ENCODE measurements around the gene ODF2L.

Gene ODF2L, protein sequence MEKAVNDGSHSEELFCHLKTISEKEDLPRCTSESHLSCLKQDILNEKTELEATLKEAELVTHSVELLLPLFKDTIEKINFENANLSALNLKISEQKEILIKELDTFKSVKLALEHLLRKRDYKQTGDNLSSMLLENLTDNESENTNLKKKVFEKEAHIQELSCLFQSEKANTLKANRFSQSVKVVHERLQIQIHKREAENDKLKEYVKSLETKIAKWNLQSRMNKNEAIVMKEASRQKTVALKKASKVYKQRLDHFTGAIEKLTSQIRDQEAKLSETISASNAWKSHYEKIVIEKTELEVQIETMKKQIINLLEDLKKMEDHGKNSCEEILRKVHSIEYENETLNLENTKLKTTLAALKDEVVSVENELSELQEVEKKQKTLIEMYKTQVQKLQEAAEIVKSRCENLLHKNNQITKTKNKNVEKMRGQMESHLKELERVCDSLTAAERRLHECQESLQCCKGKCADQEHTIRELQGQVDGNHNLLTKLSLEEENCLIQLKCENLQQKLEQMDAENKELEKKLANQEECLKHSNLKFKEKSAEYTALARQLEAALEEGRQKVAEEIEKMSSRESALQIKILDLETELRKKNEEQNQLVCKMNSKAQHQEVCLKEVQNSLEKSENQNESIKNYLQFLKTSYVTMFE

GRCh38 chr1:86395751-86396497, at the start of gene ODF2L:
ODF2L (minus strand) TSS chr1:86396323; CDS start chr1:86387027, 9,296 bp downstream.
- DNase-seq (ENCODE audit: low read depth, low spot score): peak; percentile 34
- H3K27ac ChIP-seq: peak within 1 kb of the TSS; percentile 72

- no peak overlapping the region for H3K27ac ChIP-seq
These were observed 49.8 kb upstream of the ODF2L start for GRCh38 chr1:86445919-86446318.

DNA sequence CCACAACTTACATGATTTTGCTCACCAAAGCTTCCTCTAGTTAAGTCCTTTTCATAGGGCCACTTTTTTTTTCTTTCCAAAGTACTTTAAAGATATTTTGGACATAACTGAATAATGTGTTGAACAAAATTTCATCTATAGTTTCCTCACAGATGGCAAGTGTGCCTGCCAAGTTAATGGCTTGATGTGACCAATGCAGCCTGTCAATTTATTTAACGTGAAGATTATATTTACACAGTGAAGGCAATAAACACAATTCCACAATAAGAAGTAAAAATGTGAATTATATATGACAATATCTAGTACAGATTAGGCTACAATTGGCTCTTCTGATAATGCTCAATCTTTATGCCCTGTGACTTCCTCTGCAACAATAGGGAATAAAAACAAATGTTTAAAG, 45.9 kb upstream of the ODF2L start:
- DNase-seq (ENCODE audit: low read depth, low spot score): no peak
- H3K27ac ChIP-seq: no peak overlapping the region

More at GRCh38 chr1:86445919-86446318, 49.8 kb upstream of the ODF2L start:
- DNase-seq (ENCODE audit: low read depth, low spot score): no peak

DNA sequence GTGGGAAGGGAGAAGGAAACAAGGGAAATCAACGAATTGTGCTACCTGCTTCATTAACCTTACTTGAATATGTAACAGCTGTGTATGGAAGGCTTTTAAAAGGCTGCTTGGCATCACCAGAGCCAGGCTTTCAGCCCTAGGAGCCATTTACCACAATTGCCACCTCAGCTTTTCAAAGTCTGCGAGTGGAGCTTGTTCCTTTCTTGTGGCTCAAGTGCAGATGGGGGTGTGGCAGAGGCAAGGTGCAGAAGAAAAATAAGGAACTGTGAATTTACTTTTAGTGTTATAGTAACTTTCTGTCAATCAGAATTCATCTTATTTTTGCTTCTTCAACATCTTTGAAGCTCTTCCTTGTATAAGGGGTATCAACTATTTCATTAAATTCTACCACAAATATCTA, 45.5 kb upstream of the ODF2L start:
- no peak for DNase-seq (ENCODE audit: low read depth, low spot score)
- H3K27ac ChIP-seq: no peak overlapping the region

- DNase-seq (ENCODE audit: low read depth, low spot score): no peak
These were observed 39.9 kb upstream of the ODF2L start for GRCh38 chr1:86436041-86436440.

GRCh38 chr1:86435327-86435726, 39.2 kb upstream of the ODF2L start:
- no peak for DNase-seq (ENCODE audit: low read depth, low spot score)
- H3K27ac ChIP-seq: no peak overlapping the region

More at GRCh38 chr1:86436041-86436440, 39.9 kb upstream of the ODF2L start:
- H3K27ac ChIP-seq: no peak overlapping the region

DNA sequence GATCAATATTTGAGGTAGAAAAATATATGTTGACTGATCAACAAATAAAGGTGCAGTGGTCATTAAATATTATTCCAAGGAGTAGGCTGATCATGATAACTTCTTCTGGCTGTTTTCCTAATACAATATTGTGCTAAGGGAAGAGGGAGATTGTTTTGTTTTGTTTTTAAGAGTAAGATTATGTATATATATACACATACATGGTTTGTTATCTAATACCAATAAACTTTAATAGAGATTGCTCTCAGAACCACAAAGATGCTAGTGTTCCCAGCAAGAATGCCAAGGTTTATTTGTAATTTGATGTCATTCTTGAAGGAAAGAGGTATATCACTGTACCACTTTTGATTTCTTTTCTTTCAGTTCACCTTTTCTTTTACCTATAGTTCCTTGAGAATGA, 37.9 kb upstream of the ODF2L start:
- DNase-seq (ENCODE audit: low read depth, low spot score): no peak
- H3K27ac ChIP-seq: no peak overlapping the region

- DNase-seq (ENCODE audit: low read depth, low spot score): peak; percentile 55
- peak overlapping the region; percentile 98 for H3K27ac ChIP-seq
These were observed 34.3 kb upstream of the ODF2L start for GRCh38 chr1:86430376-86430775.

- DNase-seq (ENCODE audit: low read depth, low spot score): peak; percentile 73
These were observed 33.7 kb upstream of the ODF2L start for GRCh38 chr1:86429835-86430234.

DNA sequence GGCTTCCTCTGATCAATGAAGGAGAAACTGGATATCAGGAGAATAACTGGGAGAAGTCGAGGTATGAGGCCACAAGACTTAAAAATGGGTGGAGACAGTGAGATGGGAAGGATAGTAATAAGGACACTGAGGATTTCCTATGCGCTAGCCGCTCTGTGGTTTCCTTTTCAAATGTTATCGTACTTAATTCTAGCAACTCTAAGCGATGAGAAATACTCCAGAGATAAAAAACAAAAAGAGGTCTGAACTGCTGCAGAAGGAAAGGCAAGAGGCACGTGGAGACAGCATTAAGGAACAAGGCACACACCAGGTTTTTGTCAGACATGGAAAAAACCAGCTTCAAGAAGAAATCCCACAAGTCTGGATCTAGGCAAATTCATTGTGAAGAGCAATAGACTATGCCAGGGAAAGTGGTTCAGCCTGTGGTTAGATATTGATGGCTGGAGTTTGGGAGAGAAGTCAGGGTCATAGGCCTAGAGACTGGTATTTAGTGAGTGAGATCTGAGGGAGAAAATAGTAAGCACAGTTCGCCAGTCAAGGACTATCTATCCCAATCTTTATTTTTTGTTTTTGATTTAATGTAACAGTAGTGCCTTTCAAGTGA, 33.1 kb upstream of the ODF2L start:
- no peak for DNase-seq (ENCODE audit: low read depth, low spot score)
- peak overlapping the region; percentile 98 for H3K27ac ChIP-seq

More at GRCh38 chr1:86429835-86430234, 33.7 kb upstream of the ODF2L start:
- peak overlapping the region; percentile 98 for H3K27ac ChIP-seq

GRCh38 chr1:86423873-86424272, 27.8 kb upstream of the ODF2L start, which contains the start of gene CLCA2:
CLCA2 (plus strand) TSS chr1:86424171; CDS start chr1:86424248, 77 bp downstream.
- DNase-seq (ENCODE audit: low read depth, low spot score): peak; percentile 81
- H3K27ac ChIP-seq: peak within 1 kb of the TSS; percentile 86

DNA sequence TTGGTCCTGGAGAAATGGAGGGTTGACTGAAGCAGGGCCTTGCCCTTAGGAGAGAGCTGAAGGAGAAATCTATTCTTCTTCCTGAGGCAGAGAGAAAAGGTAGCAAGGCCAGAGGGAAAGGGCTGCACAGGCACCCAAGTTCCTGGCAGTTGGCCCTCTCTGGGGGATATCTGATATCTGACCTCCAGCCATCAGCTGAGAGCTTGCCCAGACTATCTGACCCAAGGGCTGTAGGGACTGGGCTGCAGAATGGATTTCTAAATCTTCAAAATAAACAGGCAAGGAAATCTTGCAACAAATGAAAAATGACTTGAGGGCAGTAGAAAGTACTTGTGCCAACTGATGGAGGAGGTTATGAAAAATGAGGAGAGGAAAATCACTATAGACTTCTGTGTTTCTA, 27.4 kb upstream of the ODF2L start:
- no peak for DNase-seq (ENCODE audit: low read depth, low spot score)
- peak overlapping the region; percentile 86 for H3K27ac ChIP-seq

- no peak for DNase-seq (ENCODE audit: low read depth, low spot score)
- H3K27ac ChIP-seq: peak overlapping the region; percentile 86
These were observed 25.6 kb upstream of the ODF2L start for GRCh38 chr1:86421601-86422280.

DNA sequence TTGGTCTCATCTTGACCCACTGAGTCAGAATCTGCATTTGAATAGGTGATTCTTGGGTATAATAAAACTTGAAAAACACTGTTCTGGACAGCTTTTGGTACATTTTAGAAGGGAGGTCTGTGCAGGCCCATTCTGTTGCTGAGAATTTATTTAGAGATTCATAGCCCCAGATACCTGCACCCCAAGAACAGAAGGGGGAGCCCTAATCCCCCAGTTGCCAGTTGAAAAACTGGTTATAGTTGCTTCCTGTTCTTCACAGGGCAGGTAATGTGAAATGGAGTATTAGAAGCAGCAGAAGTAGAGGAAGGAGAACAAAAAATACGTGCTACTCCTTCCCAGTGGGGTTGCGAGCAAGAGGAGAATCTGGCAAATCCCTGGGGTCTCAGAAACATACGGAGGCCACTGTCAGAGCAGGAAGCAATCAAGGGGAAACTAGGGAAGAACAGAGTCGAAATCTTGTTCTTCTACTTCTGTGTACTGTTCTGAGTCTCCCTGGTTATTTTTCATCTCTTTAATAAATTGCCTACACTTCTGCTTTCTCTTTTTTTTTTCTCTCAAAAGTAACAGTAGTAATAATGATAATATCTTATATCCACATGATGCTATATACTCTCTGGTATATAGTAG, 23.3 kb upstream of the ODF2L start:
- no peak for DNase-seq (ENCODE audit: low read depth, low spot score)
- H3K27ac ChIP-seq: no peak overlapping the region

GRCh38 chr1:86416343-86416742, 20.2 kb upstream of the ODF2L start:
- DNase-seq (ENCODE audit: low read depth, low spot score): peak; percentile 46
- no peak overlapping the region for H3K27ac ChIP-seq

DNA sequence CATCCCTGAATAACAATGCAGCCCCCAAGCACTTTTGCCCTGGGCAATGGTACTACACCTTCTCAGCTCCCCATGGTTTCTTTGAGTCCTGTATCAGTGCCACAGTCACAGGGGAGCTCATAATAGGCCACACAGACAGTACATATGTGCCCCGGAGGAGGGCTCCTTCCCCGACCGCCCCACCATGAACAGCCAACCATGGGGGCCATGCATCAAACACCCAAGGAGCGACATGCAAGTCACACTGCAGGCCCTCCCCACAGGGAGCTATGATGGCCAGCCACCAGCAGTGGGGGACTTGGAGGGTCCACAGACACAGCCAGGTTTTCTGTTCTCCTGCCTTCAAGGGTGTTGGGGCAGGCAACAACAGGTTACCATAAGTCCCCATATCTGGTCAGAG, 14.8 kb upstream of the ODF2L start:
- H3K27ac ChIP-seq: no peak overlapping the region
- no peak for DNase-seq (ENCODE audit: low read depth, low spot score)

DNA sequence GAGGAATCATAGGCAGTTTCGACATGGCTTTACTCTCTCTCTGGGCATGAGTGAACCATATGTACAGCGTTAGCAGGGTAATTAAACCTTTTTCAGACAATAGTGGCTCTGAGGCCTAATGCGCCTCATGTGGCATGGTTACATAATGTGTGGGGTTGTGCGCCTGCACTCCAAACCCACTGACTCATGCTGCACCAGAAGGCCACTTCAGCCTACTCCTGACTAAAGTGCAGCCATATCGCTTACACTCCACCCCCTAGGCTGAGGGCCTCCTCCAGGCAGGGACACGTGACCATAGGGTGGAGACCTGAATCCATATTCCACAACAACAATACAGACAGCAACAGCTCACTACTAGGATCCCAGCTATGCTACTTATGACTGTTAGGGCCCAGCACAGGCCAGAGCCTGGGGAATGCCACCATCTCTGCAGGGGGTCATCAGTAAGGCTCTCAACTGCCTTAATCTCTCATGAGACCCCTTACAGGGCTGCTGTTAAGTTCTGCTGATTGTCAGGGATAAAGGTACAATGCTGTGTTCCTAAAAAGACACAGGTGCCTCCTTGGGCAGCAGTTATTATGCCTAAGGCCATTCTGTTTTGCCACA, 13.4 kb upstream of the ODF2L start:
- no peak for DNase-seq (ENCODE audit: low read depth, low spot score)
- no peak overlapping the region for H3K27ac ChIP-seq

GRCh38 chr1:86396498-86396890, 371 bp upstream of the ODF2L start:
- no peak for DNase-seq (ENCODE audit: low read depth, low spot score)

GRCh38 chr1:86394416-86394815, 1.7 kb downstream of the ODF2L start:
- no peak for DNase-seq (ENCODE audit: low read depth, low spot score)
- H3K27ac ChIP-seq: peak overlapping the region; percentile 72

More at GRCh38 chr1:86396498-86396890, 371 bp upstream of the ODF2L start:
- H3K27ac ChIP-seq: peak overlapping the region; percentile 72
